PC-3 (cell line): ENCODE measurements around the gene AJM1.
"Not testable (repeated sequence)": the region's sequence is repeated elsewhere in the genome, so short reads cannot be mapped to it uniquely, and the experiment has no call there.

Experiments used
- EZH2 ChIP-seq: fragments of 300-600 bp; sonication (generic); IDR thresholded peaks from one replicate; pipeline ENCODE4 v1.6.1; 2017; ENCODE audit warnings: antibody characterized with exemption, mild to moderate bottlenecking, low read length; ENCODE audit not compliant: unreplicated experiment
- EZH2phosphoT487 ChIP-seq: fragments of 300-600 bp; sonication (generic); IDR thresholded peaks from 2 replicates; pipeline ENCODE4 v1.6.1; 2018; ENCODE audit warnings: mild to moderate bottlenecking, antibody characterized with exemption, low read length, borderline replicate concordance
- TF ChIP-seq, protein P1 (sequence below): fragments of 300-600 bp; sonication (generic); conservative IDR thresholded peaks from 2 replicates; pipeline ENCODE4 v1.5.1; 2017; ENCODE audit warnings: antibody characterized with exemption, low read depth, mild to moderate bottlenecking, low read length

DNA sequence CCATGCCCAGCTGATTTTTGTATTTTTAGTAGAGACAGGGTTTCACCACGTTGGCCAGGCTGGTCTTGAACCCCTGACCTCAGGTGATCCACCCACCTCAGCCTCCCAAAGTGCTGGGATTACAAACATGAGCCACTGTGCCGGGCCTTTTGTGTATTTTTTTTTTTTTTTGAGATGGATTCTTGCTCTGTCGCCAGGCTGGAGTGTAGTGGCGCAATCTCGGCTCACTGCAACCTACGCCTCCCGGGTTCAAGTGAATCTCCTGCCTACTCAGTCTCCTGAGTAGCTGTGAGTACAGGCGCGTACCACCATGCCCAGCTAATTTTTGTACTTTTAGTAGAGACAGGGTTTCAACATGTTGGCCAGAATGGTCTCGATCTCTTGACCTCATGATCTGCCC, 41.4 kb downstream of the AJM1 start:
- TF ChIP-seq, protein P1, sequence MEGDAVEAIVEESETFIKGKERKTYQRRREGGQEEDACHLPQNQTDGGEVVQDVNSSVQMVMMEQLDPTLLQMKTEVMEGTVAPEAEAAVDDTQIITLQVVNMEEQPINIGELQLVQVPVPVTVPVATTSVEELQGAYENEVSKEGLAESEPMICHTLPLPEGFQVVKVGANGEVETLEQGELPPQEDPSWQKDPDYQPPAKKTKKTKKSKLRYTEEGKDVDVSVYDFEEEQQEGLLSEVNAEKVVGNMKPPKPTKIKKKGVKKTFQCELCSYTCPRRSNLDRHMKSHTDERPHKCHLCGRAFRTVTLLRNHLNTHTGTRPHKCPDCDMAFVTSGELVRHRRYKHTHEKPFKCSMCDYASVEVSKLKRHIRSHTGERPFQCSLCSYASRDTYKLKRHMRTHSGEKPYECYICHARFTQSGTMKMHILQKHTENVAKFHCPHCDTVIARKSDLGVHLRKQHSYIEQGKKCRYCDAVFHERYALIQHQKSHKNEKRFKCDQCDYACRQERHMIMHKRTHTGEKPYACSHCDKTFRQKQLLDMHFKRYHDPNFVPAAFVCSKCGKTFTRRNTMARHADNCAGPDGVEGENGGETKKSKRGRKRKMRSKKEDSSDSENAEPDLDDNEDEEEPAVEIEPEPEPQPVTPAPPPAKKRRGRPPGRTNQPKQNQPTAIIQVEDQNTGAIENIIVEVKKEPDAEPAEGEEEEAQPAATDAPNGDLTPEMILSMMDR = not testable (repeated sequence)
- TF ChIP-seq EZH2, EZH2phosphoT487: not testable (repeated sequence)
